Neural crest cell (in vitro differentiated cells): ENCODE results near the gene TAF5L. TPM values are rescaled to one million over a fixed set of nuclear protein-coding genes. Genes with fewer than 3 reads are reported as not detected.

ENCODE experiments used
- DNase-seq: peaks from one replicate; pipeline ENCODE4 v3.0.0; 2021; ENCODE audit warnings: low read depth, mixed read lengths, low spot score
- H3K27ac Mint-ChIP-seq: one replicate; pipeline ENCODE4 v1.8.0; 2021; ENCODE audit warnings: mild to moderate bottlenecking, mixed read lengths; ENCODE audit not compliant: unreplicated experiment
- H3K27me3 Mint-ChIP-seq: 2 replicates; pipeline ENCODE4 v1.8.0; 2021; ENCODE audit warnings: low read depth, mild to moderate bottlenecking, mixed read lengths
- H3K36me3 Mint-ChIP-seq: 2 replicates; pipeline ENCODE4 v1.8.0; 2021; ENCODE audit warnings: low read depth, mild to moderate bottlenecking, mixed read lengths
- H3K4me1 Mint-ChIP-seq: 2 replicates; pipeline ENCODE4 v1.8.0; 2021; ENCODE audit warnings: mixed read lengths
- H3K4me3 Mint-ChIP-seq: one replicate; pipeline ENCODE4 v1.8.0; 2021; ENCODE audit warnings: mild to moderate bottlenecking, mixed read lengths
- H3K9me3 Mint-ChIP-seq: 2 replicates; pipeline ENCODE4 v1.8.0; 2021; ENCODE audit warnings: mixed read lengths
- total RNA-seq: library from RNA; stranded (reverse); gene quantifications from 2 replicates; pipeline ENCODE4 v1.2.1, GENCODE V29; 2021
- TF ChIP-seq, protein P1 (sequence below): fragments of 200-600 bp; sonication (generic); conservative IDR thresholded peaks from 2 replicates; pipeline ENCODE4 v1.5.0; 2021; ENCODE audit warnings: antibody characterized with exemption, mild to moderate bottlenecking

Gene TAF5L
- total RNA-seq, 1 donor from 2014 or later, result 29.7 TPM

DNA sequence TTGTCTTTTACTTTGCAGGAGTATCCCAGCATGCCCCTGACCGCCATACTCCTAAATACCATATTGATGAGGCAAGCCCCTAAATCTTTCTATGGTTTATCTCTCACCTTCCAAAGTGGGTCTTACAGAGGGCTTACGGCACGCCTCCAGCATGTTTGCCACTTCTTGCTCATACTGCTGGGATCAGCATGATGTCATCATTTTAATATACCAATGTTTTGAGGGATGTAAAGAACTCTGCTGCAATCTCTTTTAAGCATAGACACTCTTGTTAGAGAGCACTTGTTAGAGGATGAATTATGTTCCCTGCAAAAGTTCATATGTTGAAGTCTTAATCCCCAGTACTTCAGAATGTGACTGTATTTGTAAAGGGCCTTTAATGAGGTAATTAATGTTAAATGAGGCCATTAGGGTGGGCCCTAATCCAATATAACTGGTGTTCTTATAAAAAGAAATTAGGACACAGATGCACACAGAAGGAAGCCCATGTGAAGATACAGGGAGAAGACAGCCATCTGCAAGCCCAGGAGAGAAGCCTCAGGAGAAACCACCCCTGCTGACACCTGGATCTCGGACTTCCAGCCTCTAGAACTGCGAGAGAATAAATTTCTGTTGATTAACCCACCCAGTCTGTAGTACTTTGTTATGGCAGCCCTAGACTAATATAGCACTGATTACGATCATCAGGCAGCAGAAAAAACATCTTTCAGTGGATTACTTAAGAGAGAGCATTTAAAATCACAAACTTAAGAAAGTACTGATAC lies 51.1 kb downstream of the TAF5L start:
- TF ChIP-seq, protein P1, sequence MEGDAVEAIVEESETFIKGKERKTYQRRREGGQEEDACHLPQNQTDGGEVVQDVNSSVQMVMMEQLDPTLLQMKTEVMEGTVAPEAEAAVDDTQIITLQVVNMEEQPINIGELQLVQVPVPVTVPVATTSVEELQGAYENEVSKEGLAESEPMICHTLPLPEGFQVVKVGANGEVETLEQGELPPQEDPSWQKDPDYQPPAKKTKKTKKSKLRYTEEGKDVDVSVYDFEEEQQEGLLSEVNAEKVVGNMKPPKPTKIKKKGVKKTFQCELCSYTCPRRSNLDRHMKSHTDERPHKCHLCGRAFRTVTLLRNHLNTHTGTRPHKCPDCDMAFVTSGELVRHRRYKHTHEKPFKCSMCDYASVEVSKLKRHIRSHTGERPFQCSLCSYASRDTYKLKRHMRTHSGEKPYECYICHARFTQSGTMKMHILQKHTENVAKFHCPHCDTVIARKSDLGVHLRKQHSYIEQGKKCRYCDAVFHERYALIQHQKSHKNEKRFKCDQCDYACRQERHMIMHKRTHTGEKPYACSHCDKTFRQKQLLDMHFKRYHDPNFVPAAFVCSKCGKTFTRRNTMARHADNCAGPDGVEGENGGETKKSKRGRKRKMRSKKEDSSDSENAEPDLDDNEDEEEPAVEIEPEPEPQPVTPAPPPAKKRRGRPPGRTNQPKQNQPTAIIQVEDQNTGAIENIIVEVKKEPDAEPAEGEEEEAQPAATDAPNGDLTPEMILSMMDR, result no peak
- Mint-ChIP-seq H3K36me3 (no peaks in the 10 kb centered on the region), H3K4me3 (no peak overlapping the region), H3K9me3 (no peaks in the 10 kb centered on the region), H3K27ac (no peak overlapping the region), H3K4me1 (peaks cover 14% of the 10 kb centered on the region), H3K27me3 (peaks cover 4% of the 10 kb centered on the region)
- no peak for DNase-seq

DNA sequence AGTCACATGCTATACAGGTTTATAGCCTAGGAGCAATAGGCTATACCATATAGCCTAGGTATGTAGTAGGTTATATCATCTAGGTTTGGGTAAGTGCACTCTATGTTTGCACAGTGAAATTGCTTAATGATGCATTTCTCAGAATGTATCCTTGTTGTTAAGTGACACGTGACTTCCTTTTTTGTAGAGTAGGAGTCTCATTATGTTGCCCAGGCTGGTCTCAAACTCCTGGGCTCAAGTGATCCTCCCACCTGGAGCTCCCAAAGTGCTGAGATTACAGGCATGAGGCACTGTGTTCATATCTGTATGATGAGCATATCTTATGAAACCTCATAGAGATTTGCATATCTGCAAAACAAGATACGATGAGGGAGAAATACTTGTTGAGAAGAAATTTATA lies 53.6 kb downstream of the TAF5L start:
- TF ChIP-seq, protein P1, result no peak
- no peak overlapping the region for H3K4me3 Mint-ChIP-seq
- no peaks in the 10 kb centered on the region for H3K9me3 Mint-ChIP-seq
- H3K27me3 Mint-ChIP-seq, result peaks cover 4% of the 10 kb centered on the region
- no peaks in the 10 kb centered on the region for H3K4me1 Mint-ChIP-seq
- no peak for DNase-seq
- no peak overlapping the region for H3K27ac Mint-ChIP-seq
- H3K36me3 Mint-ChIP-seq, result no peaks in the 10 kb centered on the region

DNA sequence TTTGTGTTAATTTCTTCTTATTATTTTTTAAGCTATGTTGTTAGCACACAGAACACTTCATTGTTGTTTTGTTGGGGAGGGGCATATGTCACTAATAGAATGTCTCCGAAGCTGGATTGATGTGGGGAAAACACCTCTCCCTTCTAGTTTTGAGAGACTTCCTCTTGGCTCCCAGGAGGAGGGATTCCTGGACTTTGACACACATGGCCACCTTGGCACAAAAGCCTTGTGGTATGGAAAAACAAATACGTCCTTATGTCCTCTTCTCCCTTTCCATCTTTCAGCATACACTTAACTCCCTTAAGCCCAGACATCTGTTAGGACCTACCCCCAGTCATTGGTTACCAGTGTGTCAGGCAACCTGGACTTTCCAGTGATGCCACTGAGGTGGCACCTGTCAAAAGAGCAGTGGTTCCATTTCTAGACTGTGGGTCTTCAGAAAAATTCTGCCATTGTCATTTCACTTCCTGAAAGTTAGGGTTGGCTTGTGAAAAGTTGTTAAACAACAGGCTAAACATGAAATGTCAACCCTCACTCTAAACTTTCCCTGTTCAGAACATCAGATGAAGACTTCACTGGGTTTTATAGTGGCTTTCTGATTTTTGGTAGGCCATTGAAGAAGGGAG lies 54.9 kb downstream of the TAF5L start:
- DNase-seq, result no peak
- TF ChIP-seq, protein P1, result no peak
- no peaks in the 10 kb centered on the region for H3K36me3 Mint-ChIP-seq
- H3K27ac Mint-ChIP-seq, result no peak overlapping the region
- H3K9me3 Mint-ChIP-seq, result no peaks in the 10 kb centered on the region
- H3K4me1 Mint-ChIP-seq, result no peaks in the 10 kb centered on the region
- H3K4me3 Mint-ChIP-seq, result no peak overlapping the region
- peaks cover 4% of the 10 kb centered on the region for H3K27me3 Mint-ChIP-seq

DNA sequence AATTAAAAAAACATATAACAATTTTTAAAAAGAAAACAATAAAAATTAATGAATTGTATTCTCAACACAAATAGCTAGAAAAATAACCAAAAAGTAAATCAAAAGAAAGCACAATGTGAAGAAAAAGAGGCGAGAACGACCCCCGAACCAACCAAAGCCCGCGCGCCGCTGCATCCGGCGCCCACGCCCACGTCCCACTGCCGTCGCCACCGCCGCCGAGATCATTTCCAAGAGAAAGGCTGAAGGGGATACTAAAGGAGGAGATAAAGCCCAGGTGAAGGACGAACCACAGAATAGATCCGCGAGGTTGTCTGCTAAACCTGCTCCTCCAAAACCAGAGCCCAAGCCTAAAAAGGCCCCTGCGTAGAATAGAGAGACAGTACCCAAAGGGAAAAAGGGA lies 55.6 kb downstream of the TAF5L start:
- Mint-ChIP-seq H3K36me3 (no peaks in the 10 kb centered on the region), H3K4me1 (no peaks in the 10 kb centered on the region), H3K27me3 (peaks cover 4% of the 10 kb centered on the region), H3K9me3 (no peaks in the 10 kb centered on the region), H3K27ac (no peak overlapping the region), H3K4me3 (no peak overlapping the region)
- TF ChIP-seq, protein P1, result no peak
- DNase-seq, result no peak

DNA sequence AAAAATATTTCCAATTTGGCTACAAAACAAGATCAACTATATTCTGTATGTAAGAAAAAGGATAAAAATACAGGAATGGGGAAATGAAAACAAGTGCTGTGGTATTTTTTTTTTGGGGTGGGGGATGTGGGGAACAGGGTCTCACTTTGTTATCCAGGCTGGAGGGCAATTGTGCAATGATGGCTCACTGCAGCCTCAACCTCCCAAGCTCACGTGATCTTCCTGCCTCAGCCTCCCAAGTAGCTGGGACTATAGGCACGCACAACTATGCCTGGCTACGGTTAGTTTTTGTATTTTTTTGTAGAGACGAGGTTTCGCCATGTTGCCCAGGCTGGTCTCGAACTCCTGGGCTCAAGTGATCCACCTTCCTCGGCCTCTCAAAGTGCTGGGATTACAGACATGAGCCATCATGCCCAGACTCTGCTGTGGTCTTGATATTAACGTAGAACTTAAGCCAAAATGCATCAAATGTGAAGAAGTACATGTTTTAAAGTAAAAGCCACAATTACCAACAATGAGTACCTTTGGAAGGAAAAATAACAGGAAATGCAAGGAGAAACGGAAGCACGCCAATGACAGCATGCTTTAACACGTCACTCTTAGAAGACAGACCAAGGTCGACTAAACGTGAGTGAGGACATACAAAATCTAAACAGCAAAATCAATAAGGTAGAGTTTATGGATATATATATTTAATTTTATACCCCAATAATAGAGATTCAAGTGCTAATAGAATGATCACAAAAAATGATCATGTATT lies 58.6 kb downstream of the TAF5L start:
- TF ChIP-seq, protein P1, result no peak
- Mint-ChIP-seq H3K4me3 (no peak overlapping the region), H3K36me3 (no peaks in the 10 kb centered on the region), H3K4me1 (peaks cover 5% of the 10 kb centered on the region), H3K27me3 (peaks cover 4% of the 10 kb centered on the region), H3K27ac (no peak overlapping the region), H3K9me3 (no peaks in the 10 kb centered on the region)
- no peak for DNase-seq
